ENCODE measurements around the gene TFAP2C.

GRCh38 chr20:56630086-56630493 is 984 bp downstream of the TFAP2C start:
- TF ChIP-seq CREB1 (IDR thresholded peaks at IDR 0.05) (no peak), CREB1 (CRISPR knock-in tag; IDR thresholded peaks at IDR 0.05) (no peak), POLR2AphosphoS5 (IDR thresholded peaks at IDR 0.05; ENCODE audit: control insufficient read depth, insufficient read depth, low read depth, low read length) (no peak), BACH1 (tag; IDR thresholded peaks at IDR 0.05) (no peak), ZNF274 (IDR thresholded peaks at IDR 0.05; ENCODE audit: borderline replicate concordance, low read depth, low read length) (no peak), RFX5 (IDR thresholded peaks at IDR 0.05; ENCODE audit: low read depth, low read length) (no peak), TBP (optimal IDR thresholded peaks at IDR 0.05; ENCODE audit: low read depth, low read length) (no peak), MAFK (IDR thresholded peaks at IDR 0.05; ENCODE audit: low read length) (no peak), EZH2 (IDR thresholded peaks at IDR 0.05; ENCODE audit: borderline replicate concordance, low read depth, low read length) (no peak), USF2 (CRISPR knock-in tag; IDR thresholded peaks at IDR 0.05) (no peak)

All from K562 (cell line).